C4-2B (cell line): ENCODE data around the gene OSBPL2.

Source experiments
- ZFX ChIP-seq: fragments of 450-650 bp; IDR thresholded peaks from 2 replicates; pipeline ENCODE4 v1.6.1; 2017
- TF ChIP-seq, protein P1 (sequence below): fragments of 450-650 bp; conservative IDR thresholded peaks from 2 replicates; pipeline ENCODE4 v1.5.1; 2017; ENCODE audit warnings: mild to moderate bottlenecking

DNA sequence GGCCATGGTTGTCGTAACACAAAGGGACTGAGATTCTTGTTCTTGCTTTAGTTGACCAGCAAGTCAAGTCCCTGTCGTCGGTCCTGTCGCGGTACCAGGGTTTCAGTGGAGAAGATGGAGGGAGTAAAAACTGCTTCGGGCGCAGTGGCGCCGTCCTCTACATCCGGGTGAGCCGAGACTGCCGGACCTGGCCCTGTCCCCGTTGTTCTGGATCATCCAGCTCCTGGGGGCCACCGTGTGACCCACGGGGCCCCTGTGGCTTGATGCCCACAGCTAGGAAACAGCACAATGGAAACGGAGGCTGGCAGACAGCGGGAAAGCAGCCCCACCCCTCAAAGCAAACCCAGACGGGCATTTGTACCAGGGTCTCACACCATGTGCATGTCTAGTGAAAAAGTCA, 40.5 kb upstream of the OSBPL2 start:
- TF ChIP-seq, protein P1, sequence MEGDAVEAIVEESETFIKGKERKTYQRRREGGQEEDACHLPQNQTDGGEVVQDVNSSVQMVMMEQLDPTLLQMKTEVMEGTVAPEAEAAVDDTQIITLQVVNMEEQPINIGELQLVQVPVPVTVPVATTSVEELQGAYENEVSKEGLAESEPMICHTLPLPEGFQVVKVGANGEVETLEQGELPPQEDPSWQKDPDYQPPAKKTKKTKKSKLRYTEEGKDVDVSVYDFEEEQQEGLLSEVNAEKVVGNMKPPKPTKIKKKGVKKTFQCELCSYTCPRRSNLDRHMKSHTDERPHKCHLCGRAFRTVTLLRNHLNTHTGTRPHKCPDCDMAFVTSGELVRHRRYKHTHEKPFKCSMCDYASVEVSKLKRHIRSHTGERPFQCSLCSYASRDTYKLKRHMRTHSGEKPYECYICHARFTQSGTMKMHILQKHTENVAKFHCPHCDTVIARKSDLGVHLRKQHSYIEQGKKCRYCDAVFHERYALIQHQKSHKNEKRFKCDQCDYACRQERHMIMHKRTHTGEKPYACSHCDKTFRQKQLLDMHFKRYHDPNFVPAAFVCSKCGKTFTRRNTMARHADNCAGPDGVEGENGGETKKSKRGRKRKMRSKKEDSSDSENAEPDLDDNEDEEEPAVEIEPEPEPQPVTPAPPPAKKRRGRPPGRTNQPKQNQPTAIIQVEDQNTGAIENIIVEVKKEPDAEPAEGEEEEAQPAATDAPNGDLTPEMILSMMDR, result no peak
- no peak for TF ChIP-seq ZFX
